Measurements from ENCODE around the gene TERT. TPM values are rescaled to one million over a fixed set of nuclear protein-coding genes. Genes with fewer than 3 reads are reported as not detected.

The TERT gene
- total RNA-seq, 3 donors from 2014 or later, result 2.1 to 5.0 (median 2.8) TPM

DNA sequence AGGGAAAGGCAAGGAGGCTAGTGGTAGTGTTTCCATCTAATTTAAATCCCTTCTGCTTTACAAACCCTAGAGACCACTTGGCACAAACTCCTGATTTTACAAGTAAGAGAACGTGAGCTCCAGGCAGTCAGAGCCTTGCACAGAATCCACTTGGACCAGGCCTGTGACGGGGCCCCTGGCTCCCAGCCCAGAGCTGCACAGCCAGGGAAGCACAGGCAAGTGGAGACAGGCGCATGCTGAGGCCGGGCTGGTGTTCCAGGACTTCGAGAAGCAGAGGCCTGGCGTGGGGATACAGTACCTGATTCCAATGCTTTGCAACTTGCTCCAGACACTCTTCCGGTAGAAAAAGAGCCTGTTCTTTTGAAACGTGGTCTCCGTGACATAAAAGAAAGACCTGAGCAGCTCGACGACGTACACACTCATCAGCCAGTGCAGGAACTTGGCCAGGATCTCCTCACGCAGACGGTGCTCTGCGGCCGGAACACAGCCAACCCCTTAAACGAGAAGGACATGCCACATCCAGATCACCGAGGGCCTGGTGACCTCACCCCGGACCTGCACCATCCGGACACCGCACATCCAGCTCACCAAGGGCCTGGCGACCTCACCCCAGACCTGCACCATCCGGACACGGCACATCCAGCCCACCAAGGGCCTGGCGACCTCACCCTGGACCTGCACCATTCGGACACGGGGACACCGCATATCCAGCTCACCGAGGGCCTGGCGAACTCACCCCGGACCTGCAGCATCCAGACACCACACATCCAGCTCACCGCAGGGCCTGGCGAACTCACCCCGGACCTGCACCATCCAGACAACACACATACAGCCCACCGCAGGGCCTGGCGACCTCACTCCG is 12.5 kb downstream of the TERT start:
- H3K36me3 ChIP-seq (ENCODE audit: low read depth), result no peaks in the 10 kb centered on the region
- H3K9me3 ChIP-seq, result no peaks in the 10 kb centered on the region
- intact Hi-C loops (cut with DNase I, micrococcal nuclease), result no loop called here
- peak in 2 of 3 donors; percentile 9 to 13 for DNase-seq
- TF ChIP-seq, protein P1, sequence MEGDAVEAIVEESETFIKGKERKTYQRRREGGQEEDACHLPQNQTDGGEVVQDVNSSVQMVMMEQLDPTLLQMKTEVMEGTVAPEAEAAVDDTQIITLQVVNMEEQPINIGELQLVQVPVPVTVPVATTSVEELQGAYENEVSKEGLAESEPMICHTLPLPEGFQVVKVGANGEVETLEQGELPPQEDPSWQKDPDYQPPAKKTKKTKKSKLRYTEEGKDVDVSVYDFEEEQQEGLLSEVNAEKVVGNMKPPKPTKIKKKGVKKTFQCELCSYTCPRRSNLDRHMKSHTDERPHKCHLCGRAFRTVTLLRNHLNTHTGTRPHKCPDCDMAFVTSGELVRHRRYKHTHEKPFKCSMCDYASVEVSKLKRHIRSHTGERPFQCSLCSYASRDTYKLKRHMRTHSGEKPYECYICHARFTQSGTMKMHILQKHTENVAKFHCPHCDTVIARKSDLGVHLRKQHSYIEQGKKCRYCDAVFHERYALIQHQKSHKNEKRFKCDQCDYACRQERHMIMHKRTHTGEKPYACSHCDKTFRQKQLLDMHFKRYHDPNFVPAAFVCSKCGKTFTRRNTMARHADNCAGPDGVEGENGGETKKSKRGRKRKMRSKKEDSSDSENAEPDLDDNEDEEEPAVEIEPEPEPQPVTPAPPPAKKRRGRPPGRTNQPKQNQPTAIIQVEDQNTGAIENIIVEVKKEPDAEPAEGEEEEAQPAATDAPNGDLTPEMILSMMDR (IDR thresholded peaks at IDR 0.05), result no peak
- no peak for ATAC-seq
- H3K4me3 ChIP-seq, result no peak overlapping the region
- H3K4me1 ChIP-seq (ENCODE audit: low read depth), result no peaks in the 10 kb centered on the region

DNA sequence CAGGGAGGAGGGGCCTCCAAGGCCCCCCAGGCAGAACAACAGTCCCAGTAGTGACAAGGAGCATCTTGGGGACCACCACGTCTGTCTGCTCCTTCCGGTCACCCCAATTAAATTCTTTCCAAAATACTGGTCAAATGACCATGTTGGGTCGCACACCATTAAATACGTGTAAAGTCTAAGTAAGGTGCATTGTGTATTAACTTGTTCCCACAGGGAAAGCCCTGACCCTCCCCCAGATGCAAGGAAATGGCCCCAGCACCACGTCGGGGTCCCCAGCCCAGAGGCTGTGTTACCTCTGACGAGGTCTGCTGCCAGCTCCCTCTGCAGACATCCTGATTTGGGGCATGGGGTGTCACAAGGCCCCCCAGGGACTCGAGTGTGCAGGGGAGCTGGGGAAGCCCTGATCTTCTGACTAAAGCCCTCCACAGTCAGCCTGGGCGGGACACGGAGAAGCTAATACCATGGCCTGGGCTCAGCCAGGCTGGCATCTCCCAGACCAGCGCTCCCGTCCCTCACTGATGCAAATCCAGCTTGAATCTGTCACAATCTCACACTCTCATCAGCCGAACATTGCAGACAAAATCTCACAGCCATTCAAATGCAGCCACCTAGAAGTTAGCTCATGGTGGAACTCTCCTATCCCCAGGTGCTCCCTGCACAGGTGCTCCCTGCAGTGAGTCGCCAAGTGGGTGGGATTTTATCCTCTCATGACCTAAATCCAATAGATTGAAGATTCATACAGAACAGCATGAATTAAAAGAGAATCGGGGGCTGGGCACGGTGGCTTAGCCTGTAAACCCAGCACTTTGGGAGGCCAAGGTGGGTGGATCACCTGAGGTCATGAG is 13.6 kb downstream of the TERT start:
- Histone ChIP-seq H3K36me3 (ENCODE audit: low read depth) (no peaks in the 10 kb centered on the region), H3K4me3 (no peak overlapping the region), H3K9me3 (no peaks in the 10 kb centered on the region), H3K4me1 (ENCODE audit: low read depth) (no peaks in the 10 kb centered on the region)
- intact Hi-C loops (cut with DNase I, micrococcal nuclease), result no loop called here
- TF ChIP-seq, protein P1 (IDR thresholded peaks at IDR 0.05), result no peak
- peak in 2 of 3 donors; percentile 7 to 14 for DNase-seq
- no peak for ATAC-seq

DNA sequence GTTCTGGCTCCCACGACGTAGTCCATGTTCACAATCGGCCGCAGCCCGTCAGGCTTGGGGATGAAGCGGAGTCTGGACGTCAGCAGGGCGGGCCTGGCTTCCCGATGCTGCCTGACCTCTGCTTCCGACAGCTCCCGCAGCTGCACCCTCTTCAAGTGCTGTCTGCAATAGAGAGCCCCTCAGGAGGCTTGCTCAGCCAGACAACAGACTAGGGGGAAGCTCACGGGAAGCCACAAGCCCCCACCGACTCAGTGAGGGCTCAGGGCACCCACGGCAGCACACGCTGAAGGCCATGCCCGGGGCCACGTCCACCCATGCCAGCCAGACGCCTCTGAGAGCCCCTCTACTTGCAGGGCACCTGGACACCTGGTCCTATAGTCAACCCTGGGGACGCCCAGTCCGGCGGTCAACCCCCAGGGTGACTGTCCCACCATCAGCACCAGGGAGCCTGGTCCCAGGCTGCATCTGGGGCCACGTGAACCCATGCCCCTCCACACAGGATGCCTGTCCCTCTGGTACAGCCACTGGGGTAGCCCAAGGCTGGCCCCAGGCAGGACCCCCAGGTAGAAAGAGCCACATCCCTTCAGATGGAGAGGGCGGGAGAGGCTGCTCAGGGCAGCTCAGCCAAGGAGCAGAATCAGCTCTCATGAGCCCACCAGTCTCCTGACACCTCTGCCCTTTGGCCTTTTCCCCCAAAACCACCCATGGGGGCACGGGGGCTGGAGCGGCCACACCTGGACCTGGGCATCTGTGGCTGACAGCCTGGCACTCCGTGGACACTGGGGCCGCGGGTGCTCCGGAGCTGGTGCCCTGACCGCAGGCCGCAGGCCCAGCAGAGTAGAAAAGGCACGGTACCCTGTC is 14.5 kb downstream of the TERT start:
- H3K36me3 ChIP-seq (ENCODE audit: low read depth), result no peaks in the 10 kb centered on the region
- ATAC-seq (no peak), DNase-seq (peak in 2 of 3 donors; percentile 15 to 31)
- no peaks in the 10 kb centered on the region for H3K9me3 ChIP-seq
- H3K4me3 ChIP-seq, result no peak overlapping the region
- TF ChIP-seq, protein P1 (IDR thresholded peaks at IDR 0.05), result no peak
- no peaks in the 10 kb centered on the region for H3K4me1 ChIP-seq (ENCODE audit: low read depth)
- intact Hi-C loops (cut with DNase I, micrococcal nuclease), result no loop called here

DNA sequence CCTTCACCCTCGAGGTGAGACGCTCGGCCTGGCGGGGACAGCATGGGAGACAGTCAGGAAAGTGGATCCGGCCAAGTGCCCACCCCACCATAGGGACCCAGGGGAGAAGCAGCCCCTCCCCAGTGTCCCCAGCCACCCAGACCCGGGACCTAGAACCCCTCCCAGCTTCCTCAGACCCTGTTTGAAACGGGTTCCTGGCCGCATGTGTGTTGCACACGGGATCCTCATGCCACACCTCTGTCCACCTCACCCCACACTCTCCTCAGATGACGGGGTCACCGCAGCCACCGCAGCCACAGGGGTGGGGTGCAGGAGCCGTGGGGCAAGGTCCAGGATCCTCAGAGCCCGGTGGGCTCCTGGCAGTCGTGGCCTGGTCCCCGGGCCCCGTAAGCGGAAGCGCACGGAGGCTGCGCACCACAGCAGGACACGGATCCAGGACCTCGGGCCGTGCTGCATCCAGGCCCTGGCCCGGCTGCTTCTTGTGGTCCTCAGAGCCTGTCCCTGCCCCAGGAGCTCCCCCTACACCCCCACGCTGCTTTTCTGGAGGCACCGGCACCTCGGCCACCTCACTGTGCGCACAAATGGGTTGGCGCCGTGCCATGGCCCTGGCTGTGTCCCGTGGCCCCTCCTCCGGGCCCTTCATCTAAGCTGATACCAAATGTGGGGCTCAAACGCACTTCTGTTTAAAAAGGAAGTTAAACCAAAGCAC is 15.3 kb downstream of the TERT start:
- no peak for ATAC-seq
- intact Hi-C loops (cut with DNase I, micrococcal nuclease), result no loop called here
- peak in 2 of 3 donors; percentile 6 to 43 for DNase-seq
- Histone ChIP-seq H3K4me1 (ENCODE audit: low read depth) (no peaks in the 10 kb centered on the region), H3K4me3 (no peak overlapping the region), H3K9me3 (no peaks in the 10 kb centered on the region), H3K36me3 (ENCODE audit: low read depth) (no peaks in the 10 kb centered on the region)
- TF ChIP-seq, protein P1 (IDR thresholded peaks at IDR 0.05), result no peak

Data from mucosa of descending colon (tissue), 3 donors.